Neural progenitor cell (in vitro differentiated cells): Measurements from ENCODE around the gene LTF.

Source experiments
- CTCF ChIP-seq: fragments of 200-600 bp; sonication (generic); IDR thresholded peaks from 2 replicates; pipeline ENCODE4 v1.5.1; 2017; ENCODE audit warnings: antibody characterized with exemption, mild to moderate bottlenecking
- EZH2 ChIP-seq: fragments of 200-600 bp; sonication (generic); IDR thresholded peaks from 2 replicates; pipeline ENCODE4 v1.6.1; 2017; ENCODE audit warnings: antibody characterized with exemption, mild to moderate bottlenecking, moderate library complexity
- EZH2phosphoT487 ChIP-seq: fragments of 200-600 bp; sonication (generic); IDR thresholded peaks from 2 replicates; pipeline ENCODE4 v1.6.1; 2017; ENCODE audit warnings: antibody characterized with exemption

DNA sequence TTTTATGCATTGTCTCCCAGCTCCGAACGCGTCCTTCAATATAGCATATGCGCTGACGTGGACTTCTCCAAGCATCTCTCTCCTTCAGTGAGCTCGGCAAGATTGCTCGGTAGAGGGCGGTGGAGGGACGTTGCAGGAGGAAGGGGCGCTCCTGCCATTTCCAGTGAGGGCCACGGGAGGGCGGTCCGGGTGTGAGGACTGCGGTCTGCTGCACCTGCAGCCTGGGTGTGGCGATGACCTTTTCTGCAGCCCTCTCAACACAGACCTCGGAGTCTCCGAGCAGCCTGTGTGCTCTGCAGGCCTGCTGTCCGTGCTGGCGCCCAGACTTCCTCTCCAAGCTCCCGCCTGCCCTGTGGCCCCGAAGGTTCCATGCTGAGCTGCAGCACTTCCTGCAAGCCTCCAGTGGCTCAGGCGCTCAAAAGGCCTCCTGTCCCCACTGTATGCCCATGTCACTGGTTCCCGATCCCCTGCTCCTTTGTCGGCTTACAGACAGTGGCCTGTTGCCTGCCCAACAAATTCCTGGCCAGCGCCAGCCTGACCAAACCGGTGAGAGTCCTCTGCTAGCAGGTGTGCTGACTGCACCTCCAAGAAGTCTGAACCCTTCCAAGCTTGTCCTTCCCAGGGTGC, 24.1 kb upstream of the LTF start:
- TF ChIP-seq CTCF (peak; percentile 96), EZH2 (no peak), EZH2phosphoT487 (no peak)
